Measurements from ENCODE around the gene RAD51AP2.

DNA sequence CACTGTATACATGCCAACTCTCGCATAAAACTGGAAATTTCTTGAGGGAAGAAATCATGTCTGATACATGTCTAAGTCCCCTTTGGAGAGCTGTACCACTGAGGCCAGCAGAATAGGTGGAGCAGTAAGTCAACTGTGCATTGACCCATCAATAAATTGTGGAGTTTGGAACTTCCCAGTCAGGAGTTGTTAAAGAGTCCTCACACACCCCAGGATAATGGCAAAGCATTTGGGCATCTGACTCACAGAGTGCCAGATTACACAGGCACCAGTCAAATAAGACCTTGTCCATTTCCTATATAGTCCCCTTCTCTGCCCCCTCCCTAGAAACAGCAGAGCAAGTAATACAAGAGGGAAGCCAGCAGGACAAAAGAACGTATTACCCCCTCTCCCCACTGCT is 32.7 kb upstream of the RAD51AP2 start:
- TF ChIP-seq, protein P1, sequence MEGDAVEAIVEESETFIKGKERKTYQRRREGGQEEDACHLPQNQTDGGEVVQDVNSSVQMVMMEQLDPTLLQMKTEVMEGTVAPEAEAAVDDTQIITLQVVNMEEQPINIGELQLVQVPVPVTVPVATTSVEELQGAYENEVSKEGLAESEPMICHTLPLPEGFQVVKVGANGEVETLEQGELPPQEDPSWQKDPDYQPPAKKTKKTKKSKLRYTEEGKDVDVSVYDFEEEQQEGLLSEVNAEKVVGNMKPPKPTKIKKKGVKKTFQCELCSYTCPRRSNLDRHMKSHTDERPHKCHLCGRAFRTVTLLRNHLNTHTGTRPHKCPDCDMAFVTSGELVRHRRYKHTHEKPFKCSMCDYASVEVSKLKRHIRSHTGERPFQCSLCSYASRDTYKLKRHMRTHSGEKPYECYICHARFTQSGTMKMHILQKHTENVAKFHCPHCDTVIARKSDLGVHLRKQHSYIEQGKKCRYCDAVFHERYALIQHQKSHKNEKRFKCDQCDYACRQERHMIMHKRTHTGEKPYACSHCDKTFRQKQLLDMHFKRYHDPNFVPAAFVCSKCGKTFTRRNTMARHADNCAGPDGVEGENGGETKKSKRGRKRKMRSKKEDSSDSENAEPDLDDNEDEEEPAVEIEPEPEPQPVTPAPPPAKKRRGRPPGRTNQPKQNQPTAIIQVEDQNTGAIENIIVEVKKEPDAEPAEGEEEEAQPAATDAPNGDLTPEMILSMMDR (IDR thresholded peaks at IDR 0.05), result no peak
- TF ChIP-seq POLR2AphosphoS5 (IDR thresholded peaks at IDR 0.05), result no peak
- TF ChIP-seq POLR2A (IDR thresholded peaks at IDR 0.05), result no peak

Data from stomach (tissue), 4 donors.